Activated CD4-positive, alpha-beta T cell treated with anti-CD3 and anti-CD28 coated beads, Interleukin-2, Interleukin-6, amounts not matched to agents 100 ng/mL and 50 ng/mL, durations not matched to agents 16 hours and 8 hours (primary cell): ENCODE results near the gene XRCC5.

Source experiments
- DNase-seq: peaks from one replicate; pipeline ENCODE4 v3.0.0-alpha.2; 2020

Gene XRCC5

DNA sequence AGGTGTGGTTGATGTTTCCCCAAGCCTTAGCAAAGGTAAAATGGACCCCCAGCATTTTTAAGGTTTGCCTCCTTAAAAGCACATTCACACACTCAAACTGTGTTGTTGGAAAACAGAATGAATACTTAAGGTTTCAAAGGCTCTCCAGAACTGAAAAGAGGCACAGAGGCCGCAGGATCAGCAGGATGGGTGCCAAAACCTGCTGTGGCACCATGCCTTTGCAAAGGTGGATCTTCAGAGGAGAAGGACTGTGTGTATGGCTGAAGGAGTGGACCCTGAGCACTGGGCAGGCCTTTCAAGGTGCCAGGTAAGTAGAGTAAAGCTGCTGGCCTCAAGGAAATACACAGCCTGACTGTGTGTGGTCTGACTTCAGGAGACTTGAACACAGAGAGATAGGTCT is 127.3 kb downstream of the XRCC5 start:
- no peak for DNase-seq

DNA sequence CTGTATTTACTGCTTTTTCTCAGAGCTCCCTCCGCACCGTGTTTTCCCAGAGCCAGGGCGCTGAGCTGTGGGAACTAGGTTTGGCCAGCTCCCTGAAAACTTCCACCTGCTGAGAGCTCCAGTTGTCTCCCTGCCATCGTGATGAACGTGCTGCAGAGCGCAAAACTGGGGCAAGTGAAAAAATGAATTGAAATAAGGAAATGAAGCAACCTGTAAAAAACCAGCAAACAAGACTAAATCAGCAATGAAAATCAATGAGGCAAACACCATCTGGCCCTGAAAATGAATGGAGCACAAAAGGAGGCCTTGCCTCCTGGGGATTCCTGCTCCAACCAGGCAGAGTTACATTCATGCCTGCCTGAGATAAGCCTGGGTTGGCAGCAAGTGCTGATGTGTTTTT is 133.2 kb downstream of the XRCC5 start:
- DNase-seq = no peak

DNA sequence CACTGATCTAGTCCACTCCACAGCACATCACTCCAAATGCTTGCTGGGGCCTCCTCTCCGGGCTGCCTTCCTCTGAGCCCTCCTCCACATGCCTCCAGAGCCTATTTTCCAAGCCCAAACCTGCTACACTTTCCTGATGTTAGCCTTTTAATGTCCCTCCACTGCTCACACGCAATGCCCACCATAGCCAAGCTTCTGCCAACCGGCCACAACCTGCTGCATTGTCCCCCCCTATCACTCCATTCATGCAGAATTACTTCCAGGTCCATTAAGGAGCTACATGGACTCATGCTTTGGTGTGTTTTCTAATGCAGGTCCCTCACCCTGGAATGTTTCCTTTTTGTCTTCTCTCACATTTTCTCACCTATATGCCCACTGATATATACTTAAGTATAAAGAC is 133.9 kb downstream of the XRCC5 start:
- DNase-seq = no peak

DNA sequence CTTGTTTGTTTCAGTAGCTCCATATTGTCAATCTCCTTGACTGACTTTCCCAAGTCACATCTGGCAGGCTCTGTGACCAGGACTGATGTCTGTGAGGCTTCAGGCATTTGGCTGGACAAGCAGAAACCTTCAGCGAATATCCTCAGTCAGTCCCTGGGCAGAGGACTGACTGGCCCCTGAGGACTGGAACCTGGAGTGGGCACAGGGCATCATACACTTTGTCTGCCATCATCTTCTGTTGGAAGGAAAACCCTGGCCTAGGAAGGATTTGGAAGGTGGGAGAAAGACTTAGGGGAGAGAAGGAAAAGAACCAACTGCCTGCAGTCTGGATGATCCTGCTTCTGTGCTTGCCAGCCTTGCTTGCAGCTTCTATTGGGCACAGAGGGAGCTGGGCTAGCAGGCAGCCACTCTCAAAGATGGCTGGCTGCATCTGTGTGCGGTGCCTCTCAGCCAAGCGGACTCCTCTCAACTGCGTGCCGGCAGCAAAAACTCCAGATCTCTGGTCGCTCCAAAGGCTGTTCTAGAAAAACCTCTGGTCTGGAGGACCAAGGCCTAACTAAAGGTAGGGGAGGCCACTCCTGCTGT is 136.3 kb downstream of the XRCC5 start:
- DNase-seq = no peak

DNA sequence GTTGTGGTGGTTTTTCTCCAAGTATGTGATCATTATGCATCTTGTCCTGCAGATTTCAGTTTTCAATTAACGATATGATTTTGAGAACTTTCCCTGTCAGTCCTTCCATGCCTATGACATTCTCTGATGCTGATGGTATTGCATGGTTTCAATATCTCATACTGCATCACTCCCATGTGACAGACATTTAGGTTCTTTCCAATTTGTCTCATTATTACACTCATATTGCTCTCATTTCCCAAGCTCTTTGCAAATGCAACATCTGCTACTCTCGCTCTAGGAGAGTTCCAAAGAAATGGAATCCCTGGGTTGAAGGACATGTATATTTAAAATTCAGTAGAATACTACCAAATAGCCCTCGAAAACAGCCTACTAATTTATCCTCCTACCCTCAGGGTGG is 137.6 kb downstream of the XRCC5 start:
- DNase-seq = no peak
